Muscle of leg (tissue), 11 donors: ENCODE data around the gene AOPEP. TPM values are rescaled to one million over a fixed set of nuclear protein-coding genes. Genes with fewer than 3 reads are reported as not detected.
A peak's percentile ranks its signal among the peaks of the same experiment; 100 is the strongest.

Source experiments
- DNase-seq: peaks from one replicate; pipeline ENCODE4 v3.0.0; 2013
- H3K27ac ChIP-seq: one replicate; pipeline ENCODE4 v1.5.1; 2013; ENCODE audit warnings: mild to moderate bottlenecking, low read length, control low read depth
- H3K27me3 ChIP-seq: one replicate; pipeline ENCODE4 v1.6.1; 2013; ENCODE audit warnings: low read length; ENCODE audit not compliant: control insufficient read depth, insufficient read depth
- H3K36me3 ChIP-seq: one replicate; pipeline ENCODE4 v1.6.1; 2013; ENCODE audit warnings: low read length; ENCODE audit not compliant: control insufficient read depth, insufficient read depth
- H3K4me1 ChIP-seq: one replicate; pipeline ENCODE4 v1.6.1; 2013; ENCODE audit warnings: low read length; ENCODE audit not compliant: control insufficient read depth, insufficient read depth
- H3K4me3 ChIP-seq: one replicate; pipeline ENCODE4 v1.5.1; 2013; ENCODE audit warnings: low read length, control low read depth
- H3K9me3 ChIP-seq: replicated peaks from 2 replicates; pipeline ENCODE4 v1.6.1; 2013; ENCODE audit warnings: low read depth, low read length; ENCODE audit not compliant: control insufficient read depth
- WGBS: methylation state at CpG from one replicate; pipeline ENCODE4 v1.1.5; 2013; ENCODE audit warnings: missing lambda C conversion rate; ENCODE audit not compliant: insufficient coverage; 5-methylcytosine and 5-hydroxymethylcytosine counted together
- polyA plus RNA-seq, 8 donors: library from polyadenylated mRNA; unstranded; fragments of 120-200 nt; gene quantifications; one replicate each; pipeline versions ENCODE4 v1.2.1 to v1.2.3, GENCODE V29; 2013; ENCODE audit warnings: inconsistent platforms in 1 of 8, low replicate concordance in 1 of 8; ENCODE audit not compliant: insufficient read length in 8 of 8, insufficient read depth in 1 of 8
- total RNA-seq: library from RNA; stranded (reverse); fragments of 120-200 nt; gene quantifications from one replicate; pipeline ENCODE4 v1.2.4, GENCODE V29; 2013

The AOPEP gene
- total and polyA plus RNA-seq, 9 donors: 35.0 to 52.3 (median 43.3) TPM

- 100% methylated on average over 1 of the region's 3 CpGs for WGBS
- Histone ChIP-seq H3K27ac (no peak overlapping the region), H3K4me1 (peaks cover 6% of the 10 kb centered on the region), H3K27me3 (no peaks in the 10 kb centered on the region), H3K4me3 (no peak overlapping the region), H3K9me3 (no peaks in the 10 kb centered on the region), H3K36me3 (peaks cover 4% of the 10 kb centered on the region)
- no peak for DNase-seq
Observed at GRCh38 chr9:95125652-95126051, 399.2 kb downstream of the AOPEP start.

- no peak for DNase-seq
- 87% methylated on average over 3 of the region's 9 CpGs for WGBS
- Histone ChIP-seq H3K4me1 (peaks cover 8% of the 10 kb centered on the region), H3K9me3 (no peaks in the 10 kb centered on the region), H3K4me3 (no peak overlapping the region), H3K36me3 (peaks cover 2% of the 10 kb centered on the region), H3K27ac (no peak overlapping the region), H3K27me3 (no peaks in the 10 kb centered on the region)
Observed at GRCh38 chr9:95126739-95127138, 400.2 kb downstream of the AOPEP start.

- Histone ChIP-seq H3K4me1 (peaks cover 8% of the 10 kb centered on the region), H3K27ac (no peak overlapping the region), H3K9me3 (no peaks in the 10 kb centered on the region), H3K27me3 (no peaks in the 10 kb centered on the region), H3K4me3 (peak overlapping the region; percentile 42), H3K36me3 (peaks cover 4% of the 10 kb centered on the region)
- WGBS: 15% methylated on average over 27 of the region's 35 CpGs
- peak; percentile 91 for DNase-seq
Observed at GRCh38 chr9:95127249-95128176, 401.0 kb downstream of the AOPEP start.

GRCh38 chr9:95128177-95128524 lies 401.7 kb downstream of the AOPEP start:
- peaks cover 8% of the 10 kb centered on the region for H3K4me1 ChIP-seq
- no CpG with 5 or more reads among the region's 4 CpGs for WGBS
- H3K27ac ChIP-seq: no peak overlapping the region
- H3K9me3 ChIP-seq: no peaks in the 10 kb centered on the region
- no peak overlapping the region for H3K4me3 ChIP-seq
- peaks cover 2% of the 10 kb centered on the region for H3K36me3 ChIP-seq
- DNase-seq: no peak
- H3K27me3 ChIP-seq: no peaks in the 10 kb centered on the region

GRCh38 chr9:95129476-95130291 lies 403.2 kb downstream of the AOPEP start:
- DNase-seq: no peak
- WGBS: 86% methylated on average over 7 of the region's 8 CpGs
- no peak overlapping the region for H3K27ac ChIP-seq
- H3K4me3 ChIP-seq: no peak overlapping the region
- no peaks in the 10 kb centered on the region for H3K27me3 ChIP-seq
- peaks cover 8% of the 10 kb centered on the region for H3K4me1 ChIP-seq
- H3K9me3 ChIP-seq: no peaks in the 10 kb centered on the region
- H3K36me3 ChIP-seq: peaks cover 9% of the 10 kb centered on the region

- Histone ChIP-seq H3K4me1 (peaks cover 8% of the 10 kb centered on the region), H3K4me3 (no peak overlapping the region), H3K9me3 (no peaks in the 10 kb centered on the region), H3K27me3 (no peaks in the 10 kb centered on the region), H3K27ac (no peak overlapping the region), H3K36me3 (peaks cover 9% of the 10 kb centered on the region)
- WGBS: no CpG with 5 or more reads among the region's 5 CpGs
- no peak for DNase-seq
Observed at GRCh38 chr9:95130484-95130883, 404.0 kb downstream of the AOPEP start.

GRCh38 chr9:95131023-95131943 lies 404.8 kb downstream of the AOPEP start:
- no peak overlapping the region for H3K27ac ChIP-seq
- H3K4me1 ChIP-seq: peaks cover 8% of the 10 kb centered on the region
- peak; percentile 81 for DNase-seq
- H3K4me3 ChIP-seq: no peak overlapping the region
- H3K9me3 ChIP-seq: no peaks in the 10 kb centered on the region
- peaks cover 9% of the 10 kb centered on the region for H3K36me3 ChIP-seq
- WGBS: 41% methylated on average over 4 of the region's 7 CpGs
- no peaks in the 10 kb centered on the region for H3K27me3 ChIP-seq

- Histone ChIP-seq H3K4me3 (no peak overlapping the region), H3K9me3 (no peaks in the 10 kb centered on the region), H3K36me3 (peaks cover 9% of the 10 kb centered on the region), H3K27me3 (no peaks in the 10 kb centered on the region), H3K27ac (no peak overlapping the region), H3K4me1 (peaks cover 2% of the 10 kb centered on the region)
- DNase-seq: no peak
- 79% methylated on average over 10 of the region's 17 CpGs for WGBS
Observed at GRCh38 chr9:95132366-95133324, 406.1 kb downstream of the AOPEP start.

- H3K4me1 ChIP-seq: peaks cover 5% of the 10 kb centered on the region
- DNase-seq: no peak
- no peak overlapping the region for H3K27ac ChIP-seq
- H3K27me3 ChIP-seq: no peaks in the 10 kb centered on the region
- peaks cover 11% of the 10 kb centered on the region for H3K36me3 ChIP-seq
- no peaks in the 10 kb centered on the region for H3K9me3 ChIP-seq
- H3K4me3 ChIP-seq: no peak overlapping the region
- WGBS: 100% methylated on average over 1 of the region's 4 CpGs
Observed at GRCh38 chr9:95133325-95133705, 406.8 kb downstream of the AOPEP start.
